ENCODE results near the gene RICTOR.

RICTOR gene

GRCh38 chr5:38938424-38938823 is 135.8 kb downstream of the RICTOR start:
- no peak for TF ChIP-seq CTCF (IDR thresholded peaks at IDR 0.05; ENCODE audit: low read depth, low read length)

DNA sequence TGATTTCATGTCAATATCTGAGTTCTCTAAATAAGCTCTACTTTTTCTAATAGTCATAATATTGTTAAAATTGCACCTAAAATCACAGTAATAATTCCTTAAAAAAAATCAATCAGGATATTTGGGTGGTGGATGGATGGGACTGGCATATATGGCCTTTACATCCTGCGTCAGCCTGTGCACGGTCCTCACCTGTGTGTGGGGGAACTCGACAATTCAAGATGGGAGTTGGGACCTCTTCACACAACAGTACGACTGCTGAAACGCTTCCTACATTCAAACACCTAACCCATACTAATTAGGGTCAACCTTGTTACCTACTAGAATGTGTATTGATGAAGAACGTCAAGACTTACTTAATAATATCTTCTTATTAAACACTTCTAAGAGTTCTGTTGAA is 137.9 kb downstream of the RICTOR start:
- H3K4me3 ChIP-seq (ENCODE audit: low read depth, low read length) = no peak overlapping the region
- no peak for TF ChIP-seq CTCF (IDR thresholded peaks at IDR 0.05; ENCODE audit: low read depth, low read length)

More at GRCh38 chr5:38938424-38938823, 135.8 kb downstream of the RICTOR start:
- H3K4me3 ChIP-seq (ENCODE audit: low read depth, low read length) = no peak overlapping the region

DNA sequence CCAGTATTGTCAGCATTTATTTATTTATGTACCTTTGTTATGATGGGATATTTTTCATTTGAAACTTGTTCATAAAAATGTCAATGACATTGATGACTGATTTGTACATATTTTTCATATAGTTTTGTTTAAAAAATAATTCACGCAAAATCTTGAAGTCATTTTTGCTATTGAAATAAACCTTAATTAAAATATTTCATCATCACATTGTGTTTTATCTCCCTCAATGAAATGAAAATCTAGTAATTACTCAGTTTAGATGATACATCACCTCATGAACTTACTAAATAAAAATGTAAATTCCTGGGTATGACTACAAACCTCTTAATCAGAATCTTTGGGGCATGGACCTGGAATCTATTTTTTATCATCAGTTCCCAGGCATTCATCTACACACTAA is 138.8 kb downstream of the RICTOR start:
- H3K4me3 ChIP-seq (ENCODE audit: low read depth, low read length) = no peak overlapping the region

DNA sequence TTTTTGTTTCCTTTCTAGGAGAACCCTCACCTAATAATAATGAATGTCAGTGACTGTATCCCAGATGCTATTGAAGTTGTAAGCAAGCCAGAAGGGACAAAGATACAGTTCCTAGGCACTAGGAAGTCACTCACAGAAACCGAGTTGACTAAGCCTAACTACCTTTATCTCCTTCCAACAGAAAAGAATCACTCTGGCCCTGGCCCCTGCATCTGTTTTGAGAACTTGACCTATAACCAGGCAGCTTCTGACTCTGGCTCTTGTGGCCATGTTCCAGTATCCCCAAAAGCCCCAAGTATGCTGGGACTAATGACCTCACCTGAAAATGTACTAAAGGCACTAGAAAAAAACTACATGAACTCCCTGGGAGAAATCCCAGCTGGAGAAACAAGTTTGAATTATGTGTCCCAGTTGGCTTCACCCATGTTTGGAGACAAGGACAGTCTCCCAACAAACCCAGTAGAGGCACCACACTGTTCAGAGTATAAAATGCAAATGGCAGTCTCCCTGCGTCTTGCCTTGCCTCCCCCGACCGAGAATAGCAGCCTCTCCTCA is 141.3 kb downstream of the RICTOR start:
- H3K4me3 ChIP-seq (ENCODE audit: low read depth, low read length) = no peak overlapping the region
- no peak for TF ChIP-seq CTCF (IDR thresholded peaks at IDR 0.05; ENCODE audit: low read depth, low read length)

More for the DNA sequence above, 138.8 kb downstream of the RICTOR start:
- TF ChIP-seq CTCF (IDR thresholded peaks at IDR 0.05; ENCODE audit: low read depth, low read length) = no peak

DNA sequence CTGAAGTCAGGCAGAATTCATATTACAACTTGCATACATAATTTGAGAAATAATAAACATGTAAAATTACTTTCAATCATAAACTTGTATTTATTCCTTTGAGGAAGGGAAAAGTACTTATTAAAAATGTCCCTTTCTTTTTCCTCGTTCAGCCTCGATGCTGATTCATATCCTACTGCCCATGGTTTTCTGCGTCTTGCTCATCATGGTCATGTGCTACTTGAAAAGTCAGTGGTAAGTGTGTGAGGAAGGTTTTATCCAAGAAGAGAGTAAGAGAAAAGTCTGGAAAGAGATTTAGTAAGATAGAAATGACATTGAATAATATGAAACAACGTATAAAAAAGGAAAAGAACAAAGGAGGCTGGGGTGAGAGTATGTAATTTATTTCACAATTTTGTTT is 142.5 kb downstream of the RICTOR start:
- H3K4me3 ChIP-seq (ENCODE audit: low read depth, low read length) = no peak overlapping the region

DNA sequence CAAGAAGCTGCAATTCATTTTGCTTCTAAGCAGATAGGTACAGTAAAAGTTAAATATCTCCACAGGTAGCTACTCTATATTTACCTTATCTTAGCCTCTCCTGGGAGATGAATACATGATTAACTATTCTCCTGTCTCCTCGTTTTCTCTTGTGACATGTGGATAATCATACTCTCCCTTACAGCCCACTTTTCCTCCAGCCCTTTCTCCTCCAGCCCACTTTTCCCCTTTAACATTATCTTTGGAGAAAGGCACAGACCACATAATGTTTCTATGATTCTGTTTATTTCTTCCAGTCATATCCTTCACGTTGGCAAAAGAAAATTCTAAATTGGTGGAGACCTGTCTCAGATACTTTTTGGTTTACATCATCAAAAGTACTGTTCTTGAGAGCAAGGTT is 144.4 kb downstream of the RICTOR start:
- TF ChIP-seq CTCF (IDR thresholded peaks at IDR 0.05; ENCODE audit: low read depth, low read length) = no peak
- no peak overlapping the region for H3K4me3 ChIP-seq (ENCODE audit: low read depth, low read length)

More for the DNA sequence above, 142.5 kb downstream of the RICTOR start:
- no peak for TF ChIP-seq CTCF (IDR thresholded peaks at IDR 0.05; ENCODE audit: low read depth, low read length)

DNA sequence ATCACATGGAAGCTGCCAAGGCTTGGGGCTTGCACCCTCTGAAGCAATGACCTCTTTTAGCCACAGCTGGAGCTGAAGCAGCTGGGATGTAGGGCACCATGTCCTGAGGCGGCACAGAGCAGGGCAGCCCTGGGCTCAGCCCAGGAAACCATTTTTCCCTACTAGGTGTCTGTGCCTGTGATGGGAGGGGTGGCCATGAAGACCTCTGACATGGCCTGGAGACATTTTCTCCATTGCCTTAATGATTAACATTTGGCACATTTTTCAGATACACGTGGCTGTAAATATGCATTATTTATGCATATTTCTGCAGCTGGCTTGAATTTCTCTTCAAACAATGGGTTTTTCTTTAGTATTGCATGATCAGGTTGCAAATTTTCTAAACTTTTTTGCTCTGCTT is 146.7 kb downstream of the RICTOR start:
- H3K4me3 ChIP-seq (ENCODE audit: low read depth, low read length) = no peak overlapping the region
- no peak for TF ChIP-seq CTCF (IDR thresholded peaks at IDR 0.05; ENCODE audit: low read depth, low read length)
